NT2/D1 (cell line): ENCODE results near the gene PREPL.

ENCODE experiments used
- SUZ12 ChIP-seq: IDR thresholded peaks from 2 replicates; pipeline ENCODE4 v1.6.1; 2011; ENCODE audit not compliant: insufficient read length, insufficient read depth; ENCODE audit errors: extremely low read depth
- YY1 ChIP-seq: IDR thresholded peaks from 2 replicates; pipeline ENCODE4 v1.6.1; 2011; ENCODE audit not compliant: insufficient read length, insufficient read depth

DNA sequence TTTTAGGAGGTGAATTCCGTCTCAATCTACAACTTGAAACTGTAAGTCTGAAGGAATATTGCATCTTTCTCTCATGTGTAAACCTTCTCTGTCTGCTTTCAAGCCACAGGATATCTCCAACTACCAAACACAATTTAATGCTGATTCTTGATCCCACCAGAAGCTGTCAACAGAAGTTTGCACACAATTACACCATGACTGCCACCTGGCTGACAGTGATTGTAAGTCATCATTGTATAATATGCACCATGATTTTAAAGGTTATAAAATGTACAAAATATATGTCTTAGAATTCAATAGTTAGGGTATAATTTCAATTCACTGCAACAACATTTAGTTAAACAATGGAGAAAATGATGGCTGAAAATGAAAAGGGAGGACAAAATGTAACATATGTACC is 18.4 kb downstream of the PREPL start:
- TF ChIP-seq YY1 (no peak), SUZ12 (no peak)
